Mucosa of descending colon (tissue), 3 donors: Measurements from ENCODE around the gene TAS1R1. TPM values are rescaled to one million over a fixed set of nuclear protein-coding genes. Genes with fewer than 3 reads are reported as not detected.
A peak's percentile ranks its signal among the peaks of the same experiment; 100 is the strongest.

Experiments used
- ATAC-seq: fragments of 200-7000 bp; cut with Tn5 transposase; one replicate; pipeline ENCODE4 v1.9.1; 2020; ENCODE audit warnings: mild to moderate bottlenecking, moderate library complexity
- DNase-seq, 3 donors: peaks; one replicate each; pipeline ENCODE4 v3.0.0-alpha.2; 2020
- H3K36me3 ChIP-seq: fragments of 200-600 bp; one replicate; pipeline ENCODE4 v1.8.0; 2021; ENCODE audit warnings: low read depth, mild to moderate bottlenecking
- H3K4me1 ChIP-seq: fragments of 200-600 bp; one replicate; pipeline ENCODE4 v1.8.0; 2021; ENCODE audit warnings: low read depth, mild to moderate bottlenecking
- H3K4me3 ChIP-seq: fragments of 200-600 bp; one replicate; pipeline ENCODE4 v1.8.0; 2021; ENCODE audit warnings: mild to moderate bottlenecking
- H3K9me3 ChIP-seq: fragments of 200-600 bp; one replicate; pipeline ENCODE4 v1.8.0; 2021; ENCODE audit warnings: mild to moderate bottlenecking
- intact Hi-C, 2 donors: fragments of 100-400 bp; cut with DNase I in 1 of 2; cut with micrococcal nuclease in 1 of 2; formaldehyde crosslinking; loops; one replicate each; pipeline versions ENCODE4 v1.11.0 to v1.11.1; 2022; cut with DNase I, micrococcal nuclease
- total RNA-seq, 3 donors: library from RNA; stranded (reverse); fragmentation: NEBNext Ultra II Directional in 2 of 3; extraction: Animal tissue kit (Norgen Biotek cat#: 25700) in 2 of 3; gene quantifications; one replicate each; pipeline versions ENCODE4 v1.2.1 to v1.2.4, GENCODE V29; 2021 to 2023
- TF ChIP-seq, protein P1 (sequence below): fragments of 200-600 bp; IDR thresholded peaks from one replicate; pipeline ENCODE4 v1.8.0; 2022; ENCODE audit warnings: antibody characterized with exemption, mild to moderate bottlenecking
- donor health status: DM: no; HTN: no; CAD: no; lungs with moderate emphysema.
- donor health status: DM: no; HTN: no; CAD: no.
- donor health status: DM: no; HTN: yes; CAD: no.

The TAS1R1 gene
- total RNA-seq, 3 donors from 2014 or later = 0.13 to 0.14 TPM; not detected in 1

DNA sequence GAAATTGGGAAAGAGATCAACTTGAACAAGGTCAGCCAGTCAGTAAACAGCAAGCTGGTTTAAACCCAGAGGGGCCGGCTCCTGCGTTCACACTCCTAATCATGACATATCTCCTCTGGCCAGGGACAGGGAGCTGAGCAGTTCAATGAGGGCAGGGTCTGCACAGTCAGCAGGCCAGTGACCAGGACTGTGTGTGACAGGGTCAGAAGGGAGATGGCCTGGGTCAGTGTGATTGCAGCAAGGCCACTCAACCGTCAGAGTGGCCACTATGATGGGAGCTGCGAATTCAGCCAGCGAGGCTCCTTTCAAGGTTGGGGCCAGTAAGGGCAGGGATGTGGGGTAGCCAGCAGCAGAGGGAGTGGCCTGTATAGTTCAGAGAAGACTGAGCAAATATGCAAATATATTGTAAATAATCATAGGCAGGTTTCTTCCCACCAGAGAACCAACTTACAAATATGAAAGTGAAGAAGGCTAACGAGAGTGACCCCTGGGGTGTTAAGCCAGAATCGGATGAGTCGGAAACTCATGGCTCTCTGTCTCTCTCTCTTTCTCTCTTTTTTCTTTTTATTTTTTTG, 20.8 kb upstream of the TAS1R1 start:
- H3K9me3 ChIP-seq = no peaks in the 10 kb centered on the region
- TF ChIP-seq, protein P1, sequence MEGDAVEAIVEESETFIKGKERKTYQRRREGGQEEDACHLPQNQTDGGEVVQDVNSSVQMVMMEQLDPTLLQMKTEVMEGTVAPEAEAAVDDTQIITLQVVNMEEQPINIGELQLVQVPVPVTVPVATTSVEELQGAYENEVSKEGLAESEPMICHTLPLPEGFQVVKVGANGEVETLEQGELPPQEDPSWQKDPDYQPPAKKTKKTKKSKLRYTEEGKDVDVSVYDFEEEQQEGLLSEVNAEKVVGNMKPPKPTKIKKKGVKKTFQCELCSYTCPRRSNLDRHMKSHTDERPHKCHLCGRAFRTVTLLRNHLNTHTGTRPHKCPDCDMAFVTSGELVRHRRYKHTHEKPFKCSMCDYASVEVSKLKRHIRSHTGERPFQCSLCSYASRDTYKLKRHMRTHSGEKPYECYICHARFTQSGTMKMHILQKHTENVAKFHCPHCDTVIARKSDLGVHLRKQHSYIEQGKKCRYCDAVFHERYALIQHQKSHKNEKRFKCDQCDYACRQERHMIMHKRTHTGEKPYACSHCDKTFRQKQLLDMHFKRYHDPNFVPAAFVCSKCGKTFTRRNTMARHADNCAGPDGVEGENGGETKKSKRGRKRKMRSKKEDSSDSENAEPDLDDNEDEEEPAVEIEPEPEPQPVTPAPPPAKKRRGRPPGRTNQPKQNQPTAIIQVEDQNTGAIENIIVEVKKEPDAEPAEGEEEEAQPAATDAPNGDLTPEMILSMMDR = no peak
- H3K4me1 ChIP-seq = no peaks in the 10 kb centered on the region
- no peak overlapping the region for H3K4me3 ChIP-seq
- intact Hi-C loops = no loop called here
- DNase-seq (peak in 1 of 3 donors; percentile 11), ATAC-seq (no peak)
- H3K36me3 ChIP-seq = peaks cover 11% of the 10 kb centered on the region

DNA sequence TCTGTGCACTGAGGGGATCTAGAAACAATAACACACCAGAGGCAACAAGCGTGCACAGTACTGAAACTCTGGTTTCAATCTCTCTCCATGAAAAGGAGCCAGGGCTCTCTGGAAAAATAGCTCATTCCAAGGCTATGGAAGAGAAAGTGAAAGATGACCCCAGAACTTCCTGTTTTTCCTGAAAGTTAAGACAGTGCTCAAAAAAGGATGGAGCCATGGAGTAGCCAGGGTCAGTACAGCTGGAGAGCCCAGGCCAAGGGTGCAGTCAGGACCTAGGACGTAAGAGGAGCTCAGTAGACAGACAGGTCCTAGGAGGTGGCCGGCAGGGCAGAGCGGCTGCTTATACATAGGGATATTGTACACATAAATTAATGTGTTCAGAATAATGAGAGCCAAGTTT, 19.9 kb upstream of the TAS1R1 start:
- intact Hi-C loops = no loop called here
- no peaks in the 10 kb centered on the region for H3K9me3 ChIP-seq
- H3K36me3 ChIP-seq = peaks cover 11% of the 10 kb centered on the region
- peak in 1 of 3 donors; percentile 5 for DNase-seq
- TF ChIP-seq, protein P1 = no peak
- ATAC-seq = no peak
- no peaks in the 10 kb centered on the region for H3K4me1 ChIP-seq
- no peak overlapping the region for H3K4me3 ChIP-seq

DNA sequence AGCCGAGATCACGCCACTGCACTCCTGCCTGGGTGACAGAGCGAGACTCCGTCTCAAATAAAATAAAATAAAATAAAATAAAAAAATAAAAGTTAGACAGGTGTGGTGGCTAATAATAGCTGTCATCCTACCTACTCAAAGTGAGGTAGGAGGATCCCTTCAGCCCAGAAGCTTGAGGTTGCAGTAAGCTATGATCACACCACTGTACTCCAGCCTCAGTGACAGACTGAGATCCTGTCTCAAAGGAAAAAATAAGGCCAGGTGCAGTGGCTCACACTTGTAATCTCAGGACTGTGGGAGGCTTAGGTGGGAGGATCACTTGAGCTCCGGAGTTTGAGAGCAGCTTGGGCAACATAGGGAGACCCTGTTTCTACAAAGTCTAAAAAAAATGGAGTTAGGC, 18.8 kb upstream of the TAS1R1 start:
- intact Hi-C loops = no loop called here
- DNase-seq (no peak), ATAC-seq (no peak)
- no peaks in the 10 kb centered on the region for H3K4me1 ChIP-seq
- no peak overlapping the region for H3K4me3 ChIP-seq
- TF ChIP-seq, protein P1 = no peak
- peaks cover 11% of the 10 kb centered on the region for H3K36me3 ChIP-seq
- H3K9me3 ChIP-seq = no peaks in the 10 kb centered on the region

DNA sequence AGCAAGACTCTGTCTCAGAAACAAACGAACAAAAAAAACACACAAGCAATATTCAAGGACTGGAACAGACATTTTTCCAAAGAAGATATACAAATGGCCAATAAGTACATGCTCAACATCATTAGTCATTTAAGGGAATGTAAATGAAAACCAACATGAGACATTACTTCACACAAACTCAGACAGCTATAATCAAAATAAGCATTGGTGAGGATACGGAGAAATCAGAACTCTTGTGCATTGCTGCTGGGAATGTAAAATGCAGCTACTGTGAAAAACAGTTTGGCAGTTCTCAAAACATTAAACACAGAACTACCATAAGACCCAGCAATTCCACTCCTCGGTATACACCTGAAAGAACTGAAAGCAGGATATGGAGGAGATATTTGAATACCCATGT, 16.2 kb upstream of the TAS1R1 start:
- H3K9me3 ChIP-seq = no peaks in the 10 kb centered on the region
- intact Hi-C loops = no loop called here
- DNase-seq (no peak), ATAC-seq (no peak)
- no peaks in the 10 kb centered on the region for H3K4me1 ChIP-seq
- TF ChIP-seq, protein P1 = no peak
- H3K4me3 ChIP-seq = no peak overlapping the region
- no peaks in the 10 kb centered on the region for H3K36me3 ChIP-seq

DNA sequence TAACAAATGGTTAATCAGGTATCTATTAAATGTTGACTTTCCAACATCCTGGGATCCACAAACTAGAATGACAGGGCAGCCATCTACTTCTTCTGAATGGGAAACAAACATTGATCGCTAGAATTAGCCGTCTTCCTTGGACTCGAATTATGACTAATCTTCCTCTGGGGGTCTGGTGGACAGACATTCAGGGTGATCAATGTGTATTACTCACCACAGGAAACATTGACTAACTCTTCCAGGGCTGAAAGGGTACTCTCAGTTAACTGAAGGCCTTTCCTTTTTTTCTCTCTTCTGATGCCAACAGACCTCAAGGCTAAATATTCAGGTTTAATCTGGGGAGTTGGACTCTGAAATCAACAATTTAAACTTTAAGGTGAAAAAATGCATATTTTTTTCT, 10.3 kb upstream of the TAS1R1 start:
- no peak for ATAC-seq
- TF ChIP-seq, protein P1 = no peak
- Histone ChIP-seq H3K4me1 (no peaks in the 10 kb centered on the region), H3K9me3 (no peaks in the 10 kb centered on the region), H3K4me3 (no peak overlapping the region), H3K36me3 (no peaks in the 10 kb centered on the region)
- DNase-seq = no peak
- intact Hi-C loops = no loop called here
